HEK293 (cell line): ENCODE data around the gene DGKG.
A peak's percentile ranks its signal among the peaks of the same experiment; 100 is the strongest.

Experiments used
- CTCF ChIA-PET: fragments of 350-600 bp; formaldehyde crosslinking; extraction: SDS; loops from one replicate; lab custom pipeline; 2021; ENCODE audit warnings: antibody characterized with exemption; lab: Yijun Ruan, JAX
- POLR2A ChIA-PET: fragments of 300-600 bp; formaldehyde crosslinking; extraction: SDS; loops from one replicate; lab custom pipeline; 2020; ENCODE audit warnings: antibody characterized with exemption, inconsistent platforms; lab: Yijun Ruan, JAX
- H3K27ac ChIP-seq: fragments of 200-500 bp; sonication (Bioruptor generic); 2 replicates; pipeline ENCODE4 v1.5.1; 2014; ENCODE audit warnings: low read depth, low read length, control low read depth, inconsistent platforms; ENCODE audit errors: extremely low read depth
- H3K36me3 ChIP-seq, 2 experiments: fragments of 200-500 bp in 1 of 2; sonication (Bioruptor generic) in 1 of 2; 1 replicate in 1 of 2; 2 replicates in 1 of 2; pipeline ENCODE4 v1.5.1; 2014 to 2017; ENCODE audit warnings: inconsistent platforms in 2 of 2, low read length in 2 of 2; ENCODE audit not compliant: control insufficient read depth in 2 of 2, insufficient read depth in 1 of 2
- H3K4me1 ChIP-seq: fragments of 200-500 bp; sonication (Bioruptor generic); 2 replicates; pipeline ENCODE4 v1.5.1; 2014; ENCODE audit warnings: mild to moderate bottlenecking, low read length, inconsistent platforms; ENCODE audit not compliant: control insufficient read depth, insufficient read depth
- H3K4me3 ChIP-seq: 2 replicates; pipeline ENCODE4 v1.5.1; 2011; ENCODE audit warnings: low read depth, mild to moderate bottlenecking, control low read depth, low read length, moderate library complexity
- H3K9me3 ChIP-seq: fragments of 200-500 bp; sonication (Bioruptor generic); 2 replicates; pipeline ENCODE4 v1.5.1; 2014; ENCODE audit warnings: low read depth, low read length, inconsistent platforms; ENCODE audit not compliant: control insufficient read depth, insufficient read depth
- GLIS1 ChIP-seq: fragments of 450-650 bp; formaldehyde crosslinking; IDR thresholded peaks from 2 replicates; pipeline ENCODE4 v1.5.1; 2016; ENCODE audit warnings: missing biosample characterization, missing genetic modification characterization
- SCRT1 ChIP-seq: fragments of 450-650 bp; formaldehyde crosslinking; IDR thresholded peaks from 2 replicates; pipeline ENCODE4 v1.5.1; 2016; ENCODE audit warnings: missing biosample characterization, missing genetic modification characterization, borderline replicate concordance
- SCRT2 ChIP-seq: fragments of 450-650 bp; formaldehyde crosslinking; IDR thresholded peaks from 2 replicates; pipeline ENCODE4 v1.5.1; 2016; ENCODE audit warnings: missing biosample characterization, missing genetic modification characterization
- ZFP37 ChIP-seq: fragments of 450-650 bp; formaldehyde crosslinking; IDR thresholded peaks from 2 replicates; pipeline ENCODE4 v1.5.1; 2016; ENCODE audit warnings: missing biosample characterization, missing genetic modification characterization
- ZNF416 ChIP-seq: fragments of 450-650 bp; formaldehyde crosslinking; IDR thresholded peaks from 2 replicates; pipeline ENCODE4 v1.5.1; 2016; ENCODE audit warnings: missing biosample characterization, missing genetic modification characterization
- ZNF433 ChIP-seq: fragments of 450-650 bp; formaldehyde crosslinking; IDR thresholded peaks from 2 replicates; pipeline ENCODE4 v1.5.1; 2016; ENCODE audit warnings: missing biosample characterization, missing genetic modification characterization, low read depth
- ZNF596 ChIP-seq: fragments of 450-650 bp; IDR thresholded peaks from 2 replicates; pipeline ENCODE4 v1.5.0; 2018; ENCODE audit warnings: missing biosample characterization, mild to moderate bottlenecking, missing genetic modification characterization, moderate library complexity
- ZNF626 ChIP-seq: fragments of 450-650 bp; sonication (Bioruptor Pico); formaldehyde crosslinking; IDR thresholded peaks from 2 replicates; pipeline ENCODE4 v1.5.1; 2018; ENCODE audit warnings: missing biosample characterization, missing genetic modification characterization, inconsistent platforms
- ZNF629 ChIP-seq: fragments of 450-650 bp; formaldehyde crosslinking; IDR thresholded peaks from 2 replicates; pipeline ENCODE4 v1.5.1; 2017; ENCODE audit warnings: missing biosample characterization, missing genetic modification characterization
- ZNF701 ChIP-seq: fragments of 450-650 bp; formaldehyde crosslinking; IDR thresholded peaks from 2 replicates; pipeline ENCODE4 v1.5.1; 2016; ENCODE audit warnings: missing biosample characterization, missing genetic modification characterization
- TF ChIP-seq, protein P1 (sequence below): fragments of 450-650 bp; formaldehyde crosslinking; IDR thresholded peaks from 2 replicates; pipeline ENCODE4 v1.5.1; 2016; ENCODE audit warnings: missing biosample characterization, missing genetic modification characterization, low read depth
- TF ChIP-seq, protein P2 (sequence below): fragments of 450-650 bp; formaldehyde crosslinking; IDR thresholded peaks from 2 replicates; pipeline ENCODE4 v1.5.1; 2016; ENCODE audit warnings: missing biosample characterization, missing genetic modification characterization
- TF ChIP-seq, protein P3 (sequence below): fragments of 450-650 bp; formaldehyde crosslinking; IDR thresholded peaks from 2 replicates; pipeline ENCODE4 v1.5.1; 2016; ENCODE audit warnings: missing biosample characterization, missing genetic modification characterization

Gene DGKG

DNA sequence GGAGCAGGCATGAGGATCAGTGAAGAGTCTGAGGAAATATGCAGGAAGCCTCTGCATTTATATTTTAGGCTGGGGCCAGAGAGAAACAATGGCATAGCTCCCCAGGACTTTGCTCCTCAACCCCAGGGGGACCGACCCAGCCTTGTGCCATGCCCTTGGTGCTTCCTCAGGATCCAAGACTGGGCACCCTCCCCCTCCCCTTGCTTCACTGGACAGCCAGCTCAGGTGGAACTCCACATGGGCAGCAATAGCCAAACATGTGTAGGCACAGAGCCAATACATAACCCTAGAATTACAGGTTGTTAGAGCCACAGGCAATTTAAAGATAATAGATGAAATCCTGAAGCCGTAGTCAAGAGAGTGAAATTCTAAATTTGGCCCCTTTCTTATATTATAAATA lies 180.1 kb downstream of the DGKG start:
- POLR2A ChIA-PET = no interaction called here
- TF ChIP-seq ZNF701 (tag by site-specific recombination) (no peak), ZNF433 (tag by site-specific recombination) (no peak)
- H3K4me3 ChIP-seq = no peak overlapping the region
- H3K4me1 ChIP-seq = no peaks in the 10 kb centered on the region
- no peak overlapping the region for H3K27ac ChIP-seq
- no peaks in the 10 kb centered on the region for H3K36me3 ChIP-seq
- H3K9me3 ChIP-seq = no peaks in the 10 kb centered on the region
- CTCF ChIA-PET = interaction anchor here (0.7 kb wide), 1 partner anchor 34 kb away, joined by 3 read pairs; no protein-coding TSS in a partner anchor

DNA sequence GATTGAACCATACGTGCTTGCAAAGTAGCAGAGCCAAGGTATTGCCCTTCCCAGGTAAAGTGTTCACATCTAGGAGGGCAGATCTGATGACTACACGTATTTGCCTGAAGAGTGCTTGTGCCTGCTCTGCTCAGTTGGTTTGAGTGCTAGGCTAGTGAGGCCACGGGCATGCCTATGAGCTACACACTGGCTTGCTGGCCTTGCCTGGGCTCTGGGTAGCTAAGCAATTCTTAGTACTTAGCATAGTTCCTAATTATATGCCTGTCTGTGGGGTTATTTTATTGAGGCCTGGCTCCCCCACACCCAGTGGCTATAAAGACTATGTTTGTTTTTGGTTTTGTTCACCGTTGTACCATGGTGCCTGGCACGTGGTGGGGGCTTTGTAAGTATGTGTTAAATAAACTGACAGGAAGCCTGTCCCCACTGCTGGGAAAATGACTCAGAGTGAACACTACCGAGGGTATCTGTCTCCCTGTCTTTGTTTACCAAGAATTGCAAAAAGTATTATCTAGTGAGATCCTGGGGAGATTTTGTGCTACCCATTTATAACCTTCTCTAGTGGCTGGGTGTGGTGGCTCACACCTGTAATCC lies 181.0 kb downstream of the DGKG start:
- Histone ChIP-seq H3K9me3 (no peaks in the 10 kb centered on the region), H3K27ac (no peak overlapping the region), H3K36me3 (no peaks in the 10 kb centered on the region)
- TF ChIP-seq GLIS1 (tag by site-specific recombination) (peak; percentile 42), ZNF626 (tag by site-specific recombination) (no peak), ZNF629 (tag by site-specific recombination) (no peak), ZFP37 (no peak)
- TF ChIP-seq, protein P1, sequence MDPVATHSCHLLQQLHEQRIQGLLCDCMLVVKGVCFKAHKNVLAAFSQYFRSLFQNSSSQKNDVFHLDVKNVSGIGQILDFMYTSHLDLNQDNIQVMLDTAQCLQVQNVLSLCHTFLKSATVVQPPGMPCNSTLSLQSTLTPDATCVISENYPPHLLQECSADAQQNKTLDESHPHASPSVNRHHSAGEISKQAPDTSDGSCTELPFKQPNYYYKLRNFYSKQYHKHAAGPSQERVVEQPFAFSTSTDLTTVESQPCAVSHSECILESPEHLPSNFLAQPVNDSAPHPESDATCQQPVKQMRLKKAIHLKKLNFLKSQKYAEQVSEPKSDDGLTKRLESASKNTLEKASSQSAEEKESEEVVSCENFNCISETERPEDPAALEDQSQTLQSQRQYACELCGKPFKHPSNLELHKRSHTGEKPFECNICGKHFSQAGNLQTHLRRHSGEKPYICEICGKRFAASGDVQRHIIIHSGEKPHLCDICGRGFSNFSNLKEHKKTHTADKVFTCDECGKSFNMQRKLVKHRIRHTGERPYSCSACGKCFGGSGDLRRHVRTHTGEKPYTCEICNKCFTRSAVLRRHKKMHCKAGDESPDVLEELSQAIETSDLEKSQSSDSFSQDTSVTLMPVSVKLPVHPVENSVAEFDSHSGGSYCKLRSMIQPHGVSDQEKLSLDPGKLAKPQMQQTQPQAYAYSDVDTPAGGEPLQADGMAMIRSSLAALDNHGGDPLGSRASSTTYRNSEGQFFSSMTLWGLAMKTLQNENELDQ (tag by site-specific recombination) = no peak
- TF ChIP-seq, protein P2, sequence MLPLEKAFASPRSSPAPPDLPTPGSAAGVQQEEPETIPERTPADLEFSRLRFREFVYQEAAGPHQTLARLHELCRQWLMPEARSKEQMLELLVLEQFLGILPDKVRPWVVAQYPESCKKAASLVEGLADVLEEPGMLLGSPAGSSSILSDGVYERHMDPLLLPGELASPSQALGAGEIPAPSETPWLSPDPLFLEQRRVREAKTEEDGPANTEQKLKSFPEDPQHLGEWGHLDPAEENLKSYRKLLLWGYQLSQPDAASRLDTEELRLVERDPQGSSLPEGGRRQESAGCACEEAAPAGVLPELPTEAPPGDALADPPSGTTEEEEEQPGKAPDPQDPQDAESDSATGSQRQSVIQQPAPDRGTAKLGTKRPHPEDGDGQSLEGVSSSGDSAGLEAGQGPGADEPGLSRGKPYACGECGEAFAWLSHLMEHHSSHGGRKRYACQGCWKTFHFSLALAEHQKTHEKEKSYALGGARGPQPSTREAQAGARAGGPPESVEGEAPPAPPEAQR (tag by site-specific recombination) = no peak
- TF ChIP-seq, protein P3, sequence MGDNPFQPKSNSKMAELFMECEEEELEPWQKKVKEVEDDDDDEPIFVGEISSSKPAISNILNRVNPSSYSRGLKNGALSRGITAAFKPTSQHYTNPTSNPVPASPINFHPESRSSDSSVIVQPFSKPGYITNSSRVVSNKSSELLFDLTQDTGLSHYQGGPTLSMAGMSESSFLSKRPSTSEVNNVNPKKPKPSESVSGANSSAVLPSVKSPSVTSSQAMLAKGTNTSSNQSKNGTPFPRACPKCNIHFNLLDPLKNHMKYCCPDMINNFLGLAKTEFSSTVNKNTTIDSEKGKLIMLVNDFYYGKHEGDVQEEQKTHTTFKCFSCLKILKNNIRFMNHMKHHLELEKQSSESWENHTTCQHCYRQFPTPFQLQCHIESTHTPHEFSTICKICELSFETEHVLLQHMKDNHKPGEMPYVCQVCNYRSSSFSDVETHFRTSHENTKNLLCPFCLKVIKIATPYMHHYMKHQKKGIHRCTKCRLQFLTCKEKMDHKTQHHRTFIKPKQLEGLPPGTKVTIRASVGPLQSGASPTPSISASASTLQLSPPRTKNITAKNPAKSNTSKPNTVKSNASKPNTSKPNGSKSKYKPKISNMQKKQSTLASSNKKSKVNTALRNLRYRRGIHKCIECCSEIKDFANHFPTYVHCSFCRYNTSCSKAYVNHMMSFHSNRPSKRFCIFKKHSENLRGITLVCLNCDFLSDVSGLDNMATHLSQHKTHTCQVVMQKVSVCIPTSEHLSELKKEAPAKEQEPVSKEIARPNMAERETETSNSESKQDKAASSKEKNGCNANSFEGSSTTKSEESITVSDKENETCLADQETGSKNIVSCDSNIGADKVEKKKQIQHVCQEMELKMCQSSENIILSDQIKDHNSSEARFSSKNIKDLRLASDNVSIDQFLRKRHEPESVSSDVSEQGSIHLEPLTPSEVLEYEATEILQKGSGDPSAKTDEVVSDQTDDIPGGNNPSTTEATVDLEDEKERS (tag by site-specific recombination) = no peak
- TF ChIP-seq, all 188 proteins: peak for 1
- ChIA-PET CTCF (no interaction called here), POLR2A (no interaction called here)
- no peaks in the 10 kb centered on the region for H3K4me1 ChIP-seq
- no peak overlapping the region for H3K4me3 ChIP-seq

DNA sequence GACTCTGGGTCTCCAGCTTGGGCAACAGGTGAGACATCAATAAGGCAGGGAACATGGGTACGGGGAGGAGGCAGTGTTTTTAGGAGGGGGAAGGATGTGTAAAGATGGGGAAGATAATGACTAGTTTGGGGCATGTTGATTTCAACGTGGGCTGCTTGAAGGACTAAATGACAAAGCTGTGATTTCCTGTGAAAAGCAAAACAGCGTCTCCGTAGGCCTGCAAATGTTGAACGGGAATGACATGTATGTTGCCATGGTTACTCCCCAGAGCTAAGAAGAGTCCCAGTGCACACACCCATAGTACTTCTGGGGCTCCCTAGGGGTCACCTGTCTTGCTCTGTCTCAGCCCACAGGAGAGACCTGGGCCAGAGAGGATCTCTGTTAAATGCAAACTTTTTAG lies 181.9 kb downstream of the DGKG start:
- CTCF ChIA-PET = no interaction called here
- no peak overlapping the region for H3K4me3 ChIP-seq
- POLR2A ChIA-PET = no interaction called here
- no peaks in the 10 kb centered on the region for H3K9me3 ChIP-seq
- TF ChIP-seq ZNF596 (tag by site-specific recombination) (no peak), SCRT2 (peak; percentile 50; the same call in 1 of the 2 replicates), ZNF416 (tag by site-specific recombination) (no peak), SCRT1 (tag by site-specific recombination) (peak; percentile 24; the same call in 1 of the 2 replicates)
- TF ChIP-seq, all 188 proteins: peak for 2
- Histone ChIP-seq H3K36me3 (no peaks in the 10 kb centered on the region), H3K4me1 (no peaks in the 10 kb centered on the region), H3K27ac (no peak overlapping the region)
